Neural crest cell (in vitro differentiated cells): ENCODE results near the gene HOXC9. TPM values are rescaled to one million over a fixed set of nuclear protein-coding genes. Genes with fewer than 3 reads are reported as not detected.
"Not testable (repeated sequence)": the region's sequence is repeated elsewhere in the genome, so short reads cannot be mapped to it uniquely, and the experiment has no call there.

ENCODE experiments used
- DNase-seq: peaks from one replicate; pipeline ENCODE4 v3.0.0; 2021; ENCODE audit warnings: low read depth, mixed read lengths, low spot score
- H3K27ac Mint-ChIP-seq: one replicate; pipeline ENCODE4 v1.8.0; 2021; ENCODE audit warnings: mild to moderate bottlenecking, mixed read lengths; ENCODE audit not compliant: unreplicated experiment
- H3K27me3 Mint-ChIP-seq: 2 replicates; pipeline ENCODE4 v1.8.0; 2021; ENCODE audit warnings: low read depth, mild to moderate bottlenecking, mixed read lengths
- H3K36me3 Mint-ChIP-seq: 2 replicates; pipeline ENCODE4 v1.8.0; 2021; ENCODE audit warnings: low read depth, mild to moderate bottlenecking, mixed read lengths
- H3K4me1 Mint-ChIP-seq: 2 replicates; pipeline ENCODE4 v1.8.0; 2021; ENCODE audit warnings: mixed read lengths
- H3K4me3 Mint-ChIP-seq: one replicate; pipeline ENCODE4 v1.8.0; 2021; ENCODE audit warnings: mild to moderate bottlenecking, mixed read lengths
- H3K9me3 Mint-ChIP-seq: 2 replicates; pipeline ENCODE4 v1.8.0; 2021; ENCODE audit warnings: mixed read lengths
- total RNA-seq: library from RNA; stranded (reverse); gene quantifications from 2 replicates; pipeline ENCODE4 v1.2.1, GENCODE V29; 2021
- TF ChIP-seq, protein P1 (sequence below): fragments of 200-600 bp; sonication (generic); conservative IDR thresholded peaks from 2 replicates; pipeline ENCODE4 v1.5.0; 2021; ENCODE audit warnings: antibody characterized with exemption, mild to moderate bottlenecking

The HOXC9 gene
- total RNA-seq, 1 donor from 2014 or later, result 6.3 TPM

DNA sequence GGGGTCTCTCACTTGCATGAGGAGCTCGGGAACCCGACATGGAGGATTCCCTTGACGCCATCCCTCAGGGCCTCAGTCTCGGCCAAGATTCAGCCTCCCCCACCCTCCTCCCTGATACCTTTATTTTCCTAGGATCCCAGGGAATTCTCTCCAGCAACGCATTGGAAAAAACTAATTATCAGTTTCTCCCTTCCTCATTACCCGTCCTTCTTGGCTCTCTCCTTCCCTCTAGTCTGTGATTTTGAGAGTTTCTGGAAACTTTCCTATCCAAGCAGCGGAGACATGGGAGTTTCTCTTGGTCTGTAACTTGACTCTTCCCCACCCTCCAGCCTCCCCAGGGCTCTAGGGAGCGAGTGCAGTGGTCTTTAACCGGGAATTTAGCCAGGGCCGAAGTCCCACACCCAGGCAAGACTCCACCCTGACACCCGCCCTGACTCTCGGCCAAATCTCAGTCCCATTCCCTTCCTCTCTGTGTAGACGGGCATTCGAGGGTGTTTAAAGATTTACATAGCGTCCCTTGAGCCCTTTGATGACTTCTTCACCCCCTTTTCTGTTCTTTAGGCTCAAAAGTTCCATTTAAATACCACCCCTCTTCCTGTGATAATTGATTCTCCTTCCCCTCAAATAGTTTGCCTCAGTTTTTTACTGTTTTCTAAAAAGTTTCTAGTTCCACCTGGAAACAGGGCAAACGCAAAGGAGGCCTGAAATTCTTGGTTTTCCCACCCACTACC is 39.6 kb downstream of the HOXC9 start:
- Mint-ChIP-seq H3K9me3 (no peaks in the 10 kb centered on the region), H3K27me3 (peaks cover 100% of the 10 kb centered on the region), H3K36me3 (peaks cover 3% of the 10 kb centered on the region), H3K27ac (no peak overlapping the region), H3K4me3 (peak overlapping the region; percentile 84), H3K4me1 (peaks cover 3% of the 10 kb centered on the region)
- TF ChIP-seq, protein P1, sequence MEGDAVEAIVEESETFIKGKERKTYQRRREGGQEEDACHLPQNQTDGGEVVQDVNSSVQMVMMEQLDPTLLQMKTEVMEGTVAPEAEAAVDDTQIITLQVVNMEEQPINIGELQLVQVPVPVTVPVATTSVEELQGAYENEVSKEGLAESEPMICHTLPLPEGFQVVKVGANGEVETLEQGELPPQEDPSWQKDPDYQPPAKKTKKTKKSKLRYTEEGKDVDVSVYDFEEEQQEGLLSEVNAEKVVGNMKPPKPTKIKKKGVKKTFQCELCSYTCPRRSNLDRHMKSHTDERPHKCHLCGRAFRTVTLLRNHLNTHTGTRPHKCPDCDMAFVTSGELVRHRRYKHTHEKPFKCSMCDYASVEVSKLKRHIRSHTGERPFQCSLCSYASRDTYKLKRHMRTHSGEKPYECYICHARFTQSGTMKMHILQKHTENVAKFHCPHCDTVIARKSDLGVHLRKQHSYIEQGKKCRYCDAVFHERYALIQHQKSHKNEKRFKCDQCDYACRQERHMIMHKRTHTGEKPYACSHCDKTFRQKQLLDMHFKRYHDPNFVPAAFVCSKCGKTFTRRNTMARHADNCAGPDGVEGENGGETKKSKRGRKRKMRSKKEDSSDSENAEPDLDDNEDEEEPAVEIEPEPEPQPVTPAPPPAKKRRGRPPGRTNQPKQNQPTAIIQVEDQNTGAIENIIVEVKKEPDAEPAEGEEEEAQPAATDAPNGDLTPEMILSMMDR, result no peak
- no peak for DNase-seq

DNA sequence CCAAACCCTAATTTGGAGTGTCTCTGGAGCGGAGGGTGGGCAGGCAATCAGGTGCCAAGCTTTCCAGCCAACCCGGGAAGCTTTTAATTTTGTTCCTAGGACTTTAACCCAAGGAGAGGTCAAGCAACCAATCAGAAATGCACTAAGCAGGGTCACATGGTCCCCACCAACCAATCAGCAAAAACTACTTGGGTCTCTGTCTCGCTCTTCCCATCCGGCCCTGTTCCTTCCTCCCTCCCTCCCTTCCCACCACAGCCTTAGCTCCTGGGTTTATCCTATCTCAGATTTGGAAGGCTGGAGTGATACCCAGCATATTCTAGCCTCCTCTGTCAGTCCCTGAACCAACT is 40.2 kb downstream of the HOXC9 start:
- Mint-ChIP-seq H3K9me3 (no peaks in the 10 kb centered on the region), H3K36me3 (peaks cover 3% of the 10 kb centered on the region), H3K4me1 (peaks cover 3% of the 10 kb centered on the region), H3K27ac (no peak overlapping the region), H3K27me3 (peaks cover 100% of the 10 kb centered on the region), H3K4me3 (peak overlapping the region; percentile 84)
- DNase-seq, result no peak
- TF ChIP-seq, protein P1, result no peak

DNA sequence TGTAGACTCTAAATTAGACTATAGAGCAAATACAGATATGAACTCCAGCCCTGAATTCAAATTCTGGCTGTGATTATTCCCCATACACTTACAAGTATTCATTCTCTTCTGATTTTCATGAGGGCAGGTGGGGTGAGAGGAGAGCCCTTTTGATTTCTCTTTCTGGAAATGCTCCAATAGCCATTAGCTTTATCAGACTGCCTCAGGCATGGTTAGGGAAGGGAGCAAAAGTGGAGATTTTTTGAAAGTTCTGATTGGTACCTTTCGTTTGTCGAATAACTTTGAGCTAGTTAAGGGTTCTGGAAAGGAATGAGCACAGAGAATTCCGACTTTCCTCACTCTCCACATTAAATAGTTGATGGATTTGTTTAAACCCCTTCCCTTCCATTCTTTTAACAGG is 40.7 kb downstream of the HOXC9 start:
- no peak for DNase-seq
- H3K36me3 Mint-ChIP-seq, result peaks cover 3% of the 10 kb centered on the region
- no peaks in the 10 kb centered on the region for H3K9me3 Mint-ChIP-seq
- peaks cover 3% of the 10 kb centered on the region for H3K4me1 Mint-ChIP-seq
- TF ChIP-seq, protein P1, result no peak
- no peak overlapping the region for H3K4me3 Mint-ChIP-seq
- peaks cover 100% of the 10 kb centered on the region for H3K27me3 Mint-ChIP-seq
- no peak overlapping the region for H3K27ac Mint-ChIP-seq

DNA sequence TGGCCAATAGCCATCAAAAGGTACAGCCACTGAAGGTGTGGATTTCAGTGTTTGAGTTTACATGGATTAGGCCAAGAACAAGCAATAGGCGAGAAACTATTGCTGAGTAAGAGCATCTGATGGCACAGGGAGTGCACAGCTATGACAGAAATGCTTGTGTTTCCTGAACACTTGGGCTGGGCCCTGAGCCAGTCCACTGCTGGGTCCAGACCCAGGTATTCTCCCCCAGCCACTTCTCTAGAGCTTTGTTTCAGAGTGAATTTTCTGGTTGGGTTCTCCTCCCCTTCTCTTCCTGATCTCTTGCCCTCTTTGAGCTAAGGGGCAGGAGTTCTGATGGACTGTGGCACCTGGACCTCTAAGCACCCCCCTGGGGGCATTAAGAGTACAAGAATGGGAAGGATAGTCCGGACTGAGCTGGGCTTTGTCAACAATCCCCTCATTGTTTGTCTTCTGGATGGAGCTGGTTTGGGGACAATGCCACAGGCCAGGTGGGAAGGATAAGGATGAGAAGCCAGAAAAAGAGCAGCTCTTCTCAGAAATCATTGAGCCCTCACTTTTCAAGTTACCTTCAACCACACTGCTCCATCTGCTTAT is 41.2 kb downstream of the HOXC9 start:
- TF ChIP-seq, protein P1, result no peak
- Mint-ChIP-seq H3K27me3 (peaks cover 100% of the 10 kb centered on the region), H3K9me3 (no peaks in the 10 kb centered on the region), H3K4me3 (no peak overlapping the region), H3K4me1 (peaks cover 3% of the 10 kb centered on the region), H3K36me3 (no peaks in the 10 kb centered on the region), H3K27ac (no peak overlapping the region)
- DNase-seq, result no peak

DNA sequence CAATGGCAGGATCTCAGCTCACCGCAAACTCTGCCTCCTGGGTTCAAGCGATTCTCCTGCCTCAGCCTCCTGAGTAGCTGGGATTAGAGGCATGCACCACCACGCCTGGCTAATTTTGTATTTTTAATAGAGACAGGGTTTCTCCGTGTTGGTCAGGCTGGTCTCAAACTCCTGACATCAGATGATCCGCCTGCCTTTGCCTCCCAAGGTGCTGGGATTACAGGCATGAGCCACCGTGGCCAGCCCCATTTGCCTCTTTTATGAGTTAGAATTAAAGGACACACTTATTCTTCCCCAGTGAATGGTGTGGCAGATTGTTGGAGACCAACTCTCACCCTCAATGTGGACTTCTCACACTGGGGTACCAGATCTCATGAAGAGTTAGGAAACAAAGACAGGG is 42.1 kb downstream of the HOXC9 start:
- H3K27me3 Mint-ChIP-seq, result peaks cover 100% of the 10 kb centered on the region
- H3K27ac Mint-ChIP-seq, result not testable (repeated sequence)

More for the DNA sequence above, 42.1 kb downstream of the HOXC9 start:
- DNase-seq, H3K4me3 Mint-ChIP-seq, H3K4me1 Mint-ChIP-seq, H3K9me3 Mint-ChIP-seq, H3K36me3 Mint-ChIP-seq: not testable (repeated sequence)
